Fibroblast of peridontal ligament (primary cell): ENCODE results near the gene TMEM183A.

Source experiments
- DNase-seq: peaks from one replicate; pipeline ENCODE4 v3.0.0-alpha.2; 2010; ENCODE audit errors: extremely low read depth

TMEM183A gene

GRCh38 chr1:203028784-203029553 is 21.8 kb downstream of the TMEM183A start:
- no peak for DNase-seq

GRCh38 chr1:203031467-203031866 is 24.3 kb downstream of the TMEM183A start:
- no peak for DNase-seq

DNA sequence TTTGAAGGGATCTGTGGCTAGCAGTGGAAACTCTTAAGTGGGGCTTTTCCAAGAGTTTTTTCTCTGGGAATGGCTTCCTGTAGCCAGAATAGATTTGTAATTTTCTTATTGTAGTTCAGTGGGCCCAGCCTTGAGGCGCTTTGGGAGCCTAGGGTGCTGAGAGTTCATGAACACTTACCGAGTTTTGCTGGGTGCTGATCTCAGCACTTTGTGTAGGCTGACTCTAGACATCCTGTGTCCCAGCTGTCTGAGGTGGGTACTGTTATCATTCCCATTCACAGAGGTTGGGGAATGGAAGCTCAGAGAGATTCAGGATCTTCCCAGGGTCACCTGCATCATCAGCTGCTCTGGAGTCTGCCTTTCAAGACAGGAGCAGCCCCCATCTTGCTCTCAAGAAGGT is 26.1 kb downstream of the TMEM183A start:
- no peak for DNase-seq

DNA sequence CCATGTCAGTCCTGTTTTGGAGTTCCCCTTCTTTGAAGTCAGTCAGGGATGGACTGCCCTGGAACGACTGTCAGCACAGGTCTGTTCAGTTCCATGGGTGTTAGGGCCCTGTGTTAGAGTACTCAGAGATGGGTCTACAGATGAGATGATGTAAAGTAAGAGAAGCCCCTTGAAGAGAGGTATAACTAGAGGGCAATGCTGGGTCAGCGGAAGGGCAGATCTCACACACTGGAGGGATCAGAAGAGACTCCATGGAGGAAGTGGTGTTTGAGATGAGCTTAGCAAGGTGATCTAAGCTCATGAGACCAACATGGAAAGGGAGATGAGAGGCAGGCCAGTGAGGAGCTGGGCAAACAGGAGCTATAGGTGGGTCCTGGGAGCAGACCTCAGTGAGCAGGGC is 26.7 kb downstream of the TMEM183A start:
- no peak for DNase-seq

- DNase-seq = no peak
Observed at GRCh38 chr1:203034422-203035110, 27.4 kb downstream of the TMEM183A start.

GRCh38 chr1:203035111-203036000 is 28.2 kb downstream of the TMEM183A start:
- DNase-seq = no peak

- no peak for DNase-seq
Observed at GRCh38 chr1:203036135-203036534, 29.0 kb downstream of the TMEM183A start.

GRCh38 chr1:203036537-203036936 is 29.4 kb downstream of the TMEM183A start:
- DNase-seq = no peak

- no peak for DNase-seq
Observed at GRCh38 chr1:203037509-203038190, 30.5 kb downstream of the TMEM183A start.

- DNase-seq = peak; percentile 88
Observed at GRCh38 chr1:203038217-203038741, 31.1 kb downstream of the TMEM183A start.

GRCh38 chr1:203038891-203039608 is 31.9 kb downstream of the TMEM183A start:
- peak; percentile 69 for DNase-seq

DNA sequence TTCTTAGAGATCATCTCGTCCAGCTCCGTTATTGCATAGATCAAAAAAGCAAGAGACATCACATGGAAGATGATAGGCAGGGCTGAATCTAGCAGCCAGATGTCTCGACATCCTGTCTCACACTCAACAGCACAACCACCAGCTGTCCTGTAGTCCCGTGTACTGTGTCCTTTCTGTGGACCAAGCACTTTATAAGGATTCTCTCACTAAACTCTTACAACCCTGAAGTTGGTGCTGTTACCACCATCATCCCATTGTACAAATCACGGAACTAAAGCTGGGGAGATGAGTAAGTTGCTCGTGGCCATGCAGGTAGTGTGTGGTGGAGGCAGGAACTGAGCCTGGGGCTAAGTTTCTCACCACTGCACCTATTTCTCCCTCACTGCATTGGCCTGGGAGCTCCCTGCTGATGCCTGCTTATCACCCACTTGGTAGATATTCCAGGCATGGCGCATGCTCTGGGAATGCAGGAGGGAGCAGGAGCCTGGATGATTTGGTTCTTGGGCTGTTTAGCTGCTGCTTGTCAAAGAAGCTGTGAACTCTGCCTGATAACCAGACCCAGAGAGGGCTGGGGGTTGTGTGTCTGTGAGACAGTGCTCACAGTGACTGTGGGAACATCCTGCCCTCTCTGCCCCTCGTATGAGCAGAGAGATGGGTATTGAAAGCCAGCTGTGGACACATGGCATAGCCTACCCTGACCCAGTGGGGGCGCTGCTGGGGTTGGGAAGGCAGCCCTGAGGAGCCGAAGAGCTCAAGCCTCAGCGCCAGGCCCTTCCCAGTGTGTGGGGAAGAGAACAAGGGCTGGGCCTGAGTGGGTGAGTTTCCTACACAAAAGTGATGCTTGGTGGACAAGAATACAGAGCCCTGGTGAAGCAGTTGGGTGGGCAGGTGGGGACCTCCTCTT is 32.7 kb downstream of the TMEM183A start:
- DNase-seq = no peak

DNA sequence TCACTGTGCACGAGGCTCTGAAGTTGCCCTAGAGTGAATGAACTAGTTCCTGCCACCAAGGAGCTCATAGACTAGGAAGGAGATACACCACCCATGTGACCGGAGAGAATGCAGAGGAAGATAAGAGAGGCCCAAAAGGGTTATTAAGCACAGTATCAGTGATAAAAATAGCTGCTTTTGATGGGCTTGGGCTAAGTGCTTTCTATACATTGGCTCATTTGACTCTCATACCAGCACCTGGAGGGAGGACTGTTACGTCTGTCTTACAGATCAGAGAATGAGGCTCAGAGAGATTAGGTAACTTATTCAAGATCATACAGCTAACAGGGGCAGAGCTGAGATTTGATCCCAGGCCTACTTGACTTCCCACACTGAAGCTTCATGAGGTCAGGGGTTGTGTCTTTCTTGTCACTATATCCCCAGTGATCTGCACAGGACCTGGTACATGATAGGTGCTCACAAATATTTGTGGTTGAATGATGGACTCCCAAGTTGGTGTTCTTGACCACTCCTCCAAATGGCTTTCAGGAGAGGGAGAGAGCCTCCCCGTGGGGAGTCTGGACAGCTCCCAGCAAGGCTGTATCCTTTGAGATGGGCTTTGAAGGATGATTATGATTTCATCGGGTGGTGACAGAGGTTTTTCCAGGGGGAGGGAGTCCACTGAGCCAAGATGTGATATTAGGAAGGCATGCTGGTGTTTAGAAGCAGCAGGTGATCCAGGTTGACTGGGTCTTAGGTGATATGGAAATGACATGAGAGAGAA is 33.5 kb downstream of the TMEM183A start:
- DNase-seq = no peak

- DNase-seq = no peak
Observed at GRCh38 chr1:203041351-203041932, 34.3 kb downstream of the TMEM183A start.

GRCh38 chr1:203043830-203044545 is 36.8 kb downstream of the TMEM183A start:
- DNase-seq = no peak

DNA sequence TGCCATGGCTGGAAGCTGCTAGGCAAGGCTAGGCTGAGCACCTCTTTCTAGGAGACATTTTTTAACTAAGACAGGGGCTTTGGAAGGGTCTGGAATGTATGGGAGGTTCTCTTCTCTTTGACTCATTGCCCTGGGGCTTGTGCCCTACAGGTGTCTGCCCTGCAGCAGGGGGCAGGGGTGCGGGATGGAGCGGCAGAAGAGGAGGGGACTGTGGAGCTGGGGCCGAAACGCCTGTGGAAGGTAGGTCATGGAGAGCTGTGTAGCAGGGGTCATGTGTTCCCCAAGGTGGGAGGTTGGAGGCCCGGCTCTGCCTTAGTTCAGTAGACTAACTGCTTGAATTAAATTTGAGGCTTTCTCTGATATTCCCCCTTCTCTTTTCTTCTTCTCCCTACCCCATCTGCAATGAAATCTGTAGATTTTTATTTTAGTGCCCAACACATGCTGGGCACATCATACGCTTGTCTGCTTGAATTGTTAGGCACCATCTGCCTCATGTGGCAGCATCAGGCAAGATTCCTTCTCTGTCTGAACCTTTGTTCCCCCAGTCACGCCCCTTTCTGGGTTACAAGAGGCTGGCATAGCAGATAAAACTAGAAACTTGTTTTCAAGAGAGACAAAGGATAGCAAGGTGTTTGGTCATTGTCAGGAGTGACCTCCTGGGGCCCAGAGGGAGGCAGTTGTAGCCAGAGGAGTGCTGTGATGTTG is 37.5 kb downstream of the TMEM183A start:
- no peak for DNase-seq

DNA sequence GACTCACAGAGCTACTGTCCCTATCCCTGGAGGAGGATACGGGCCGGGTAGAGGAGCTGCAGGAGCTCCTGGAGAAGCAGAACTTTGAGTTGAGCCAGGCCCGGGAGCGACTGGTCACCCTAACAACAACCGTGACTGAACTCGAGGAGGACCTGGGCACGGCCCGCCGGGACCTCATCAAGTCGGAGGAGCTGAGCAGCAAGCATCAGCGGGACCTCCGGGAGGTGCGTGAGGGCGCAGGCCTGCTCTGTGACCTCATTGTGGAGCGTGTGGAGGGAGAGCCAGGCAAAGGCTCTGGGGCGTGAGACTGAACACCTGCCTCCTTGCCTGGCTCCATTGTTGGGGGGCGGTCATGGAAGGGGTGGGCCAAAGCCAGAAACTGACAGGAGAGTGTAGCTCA is 38.2 kb downstream of the TMEM183A start:
- DNase-seq = no peak
